ENCODE measurements around the gene DYRK1A.

DNA sequence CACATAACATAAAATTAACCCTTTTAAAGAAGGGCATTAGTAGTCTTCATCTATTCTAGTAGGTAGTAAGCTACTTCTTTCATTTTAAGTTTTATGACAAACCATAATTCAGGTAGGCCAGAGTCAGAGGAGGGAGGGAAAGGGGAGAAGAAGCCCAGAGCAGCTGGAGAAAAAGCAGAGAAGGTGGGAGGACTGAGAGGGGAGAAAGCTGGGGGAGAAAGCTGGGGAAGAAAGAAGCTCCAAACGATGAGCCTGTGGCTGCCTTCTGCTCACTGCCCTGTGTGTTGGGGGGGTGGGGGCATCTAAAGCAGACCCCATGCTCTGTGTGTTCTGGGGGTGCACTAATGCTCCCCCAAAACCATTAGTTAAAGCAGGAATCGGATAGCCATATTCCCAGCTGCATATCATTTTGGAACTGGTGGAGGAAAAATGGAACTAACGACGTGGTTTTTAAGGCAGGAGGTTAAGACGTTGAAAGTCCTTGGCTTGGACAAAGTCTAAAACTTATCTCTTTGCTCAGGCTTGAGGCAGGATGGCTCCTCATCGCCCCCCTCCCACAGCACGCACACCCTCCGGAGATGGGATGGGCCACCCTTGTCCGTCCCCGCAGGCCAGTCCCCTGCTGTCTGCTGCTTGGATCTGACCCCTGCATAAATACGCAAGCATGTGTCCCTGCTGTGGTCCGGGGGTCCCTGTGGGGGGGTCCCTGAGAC is 184.2 kb downstream of the DYRK1A start:
- no peak for TF ChIP-seq EZH2phosphoT487 (IDR thresholded peaks at IDR 0.05; ENCODE audit: borderline replicate concordance, low read length)
- TF ChIP-seq, protein P1, sequence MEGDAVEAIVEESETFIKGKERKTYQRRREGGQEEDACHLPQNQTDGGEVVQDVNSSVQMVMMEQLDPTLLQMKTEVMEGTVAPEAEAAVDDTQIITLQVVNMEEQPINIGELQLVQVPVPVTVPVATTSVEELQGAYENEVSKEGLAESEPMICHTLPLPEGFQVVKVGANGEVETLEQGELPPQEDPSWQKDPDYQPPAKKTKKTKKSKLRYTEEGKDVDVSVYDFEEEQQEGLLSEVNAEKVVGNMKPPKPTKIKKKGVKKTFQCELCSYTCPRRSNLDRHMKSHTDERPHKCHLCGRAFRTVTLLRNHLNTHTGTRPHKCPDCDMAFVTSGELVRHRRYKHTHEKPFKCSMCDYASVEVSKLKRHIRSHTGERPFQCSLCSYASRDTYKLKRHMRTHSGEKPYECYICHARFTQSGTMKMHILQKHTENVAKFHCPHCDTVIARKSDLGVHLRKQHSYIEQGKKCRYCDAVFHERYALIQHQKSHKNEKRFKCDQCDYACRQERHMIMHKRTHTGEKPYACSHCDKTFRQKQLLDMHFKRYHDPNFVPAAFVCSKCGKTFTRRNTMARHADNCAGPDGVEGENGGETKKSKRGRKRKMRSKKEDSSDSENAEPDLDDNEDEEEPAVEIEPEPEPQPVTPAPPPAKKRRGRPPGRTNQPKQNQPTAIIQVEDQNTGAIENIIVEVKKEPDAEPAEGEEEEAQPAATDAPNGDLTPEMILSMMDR (conservative IDR thresholded peaks at IDR 0.05; ENCODE audit: low read depth, low read length) = no peak
